GM23248 (cell line): Measurements from ENCODE around the gene MICB.

Experiments
- EZH2 ChIP-seq: fragments of 200-600 bp; sonication (generic); IDR thresholded peaks from 2 replicates; pipeline ENCODE4 v1.6.1; 2018; ENCODE audit warnings: antibody characterized with exemption, mild to moderate bottlenecking; ENCODE audit not compliant: insufficient read depth, poor library complexity, severe bottlenecking
- EZH2phosphoT487 ChIP-seq: fragments of 200-600 bp; sonication (generic); IDR thresholded peaks from 2 replicates; pipeline ENCODE4 v1.6.1; 2018; ENCODE audit warnings: antibody characterized with exemption, moderate library complexity, mild to moderate bottlenecking, low read depth; ENCODE audit not compliant: insufficient read depth

DNA sequence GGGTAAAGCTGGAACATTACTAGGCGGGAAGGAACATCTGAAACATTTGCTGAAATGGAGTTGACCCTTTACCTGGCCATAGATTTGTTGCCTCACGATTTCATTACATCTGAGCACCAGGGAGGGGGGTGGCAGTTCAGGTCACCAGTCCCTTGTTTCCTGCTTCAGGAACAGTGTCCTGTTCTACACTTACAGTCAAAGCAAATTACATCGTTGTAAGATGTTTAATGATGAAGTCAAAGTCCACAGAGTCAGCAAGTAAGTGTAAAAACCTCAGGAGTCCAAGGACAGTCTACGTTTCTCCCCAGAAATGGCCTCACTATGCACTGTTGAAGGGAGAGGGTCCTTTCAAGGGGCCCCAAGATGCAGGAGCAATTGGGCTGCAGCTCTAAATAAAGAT, 8.9 kb upstream of the MICB start:
- TF ChIP-seq EZH2phosphoT487, result no peak
- no peak for TF ChIP-seq EZH2
